HEK293 (cell line): Measurements from ENCODE around the gene TMEM106C.

ENCODE experiments used
- BCL11B ChIP-seq: fragments of 450-650 bp; formaldehyde crosslinking; IDR thresholded peaks from 2 replicates; pipeline ENCODE4 v1.5.1; 2016; ENCODE audit warnings: low read depth, missing biosample characterization, missing genetic modification characterization
- HOXD13 ChIP-seq: sonication (generic); formaldehyde crosslinking; IDR thresholded peaks from 2 replicates; pipeline ENCODE4 v1.8.0; 2022; ENCODE audit warnings: missing genetic modification reagents, borderline replicate concordance
- MEIS1 ChIP-seq: sonication (generic); formaldehyde crosslinking; IDR thresholded peaks from 2 replicates; pipeline ENCODE4 v1.8.1; 2022; ENCODE audit warnings: missing genetic modification reagents, mild to moderate bottlenecking, borderline replicate concordance
- MYNN ChIP-seq: fragments of 450-650 bp; formaldehyde crosslinking; IDR thresholded peaks from 2 replicates; pipeline ENCODE4 v1.5.1; 2016; ENCODE audit warnings: missing biosample characterization, missing genetic modification characterization, borderline replicate concordance
- OSR2 ChIP-seq: fragments of 450-650 bp; formaldehyde crosslinking; IDR thresholded peaks from 2 replicates; pipeline ENCODE4 v1.5.1; 2016; ENCODE audit warnings: missing biosample characterization, missing genetic modification characterization
- SCRT2 ChIP-seq: fragments of 450-650 bp; formaldehyde crosslinking; IDR thresholded peaks from 2 replicates; pipeline ENCODE4 v1.5.1; 2016; ENCODE audit warnings: missing biosample characterization, missing genetic modification characterization
- SP7 ChIP-seq: fragments of 450-650 bp; formaldehyde crosslinking; IDR thresholded peaks from 2 replicates; pipeline ENCODE4 v1.5.1; 2016; ENCODE audit warnings: missing biosample characterization, missing genetic modification characterization
- WT1 ChIP-seq: fragments of 450-650 bp; formaldehyde crosslinking; IDR thresholded peaks from 2 replicates; pipeline ENCODE4 v1.5.1; 2016; ENCODE audit warnings: missing biosample characterization, missing genetic modification characterization
- ZBTB7A ChIP-seq: fragments of 450-650 bp; formaldehyde crosslinking; IDR thresholded peaks from 2 replicates; pipeline ENCODE4 v1.5.1; 2016; ENCODE audit warnings: low read depth, missing biosample characterization, missing genetic modification characterization
- ZBTB8A ChIP-seq: fragments of 450-650 bp; formaldehyde crosslinking; IDR thresholded peaks from 2 replicates; pipeline ENCODE4 v1.5.1; 2016; ENCODE audit warnings: missing biosample characterization, missing genetic modification characterization
- ZFP37 ChIP-seq: fragments of 450-650 bp; formaldehyde crosslinking; IDR thresholded peaks from 2 replicates; pipeline ENCODE4 v1.5.1; 2016; ENCODE audit warnings: missing biosample characterization, missing genetic modification characterization
- ZNF114 ChIP-seq: fragments of 450-650 bp; formaldehyde crosslinking; IDR thresholded peaks from 2 replicates; pipeline ENCODE4 v1.5.0; 2017; ENCODE audit warnings: missing biosample characterization, missing genetic modification characterization
- ZNF132 ChIP-seq: fragments of 450-650 bp; formaldehyde crosslinking; IDR thresholded peaks from 2 replicates; pipeline ENCODE4 v1.5.1; 2017; ENCODE audit warnings: missing biosample characterization, missing genetic modification characterization, borderline replicate concordance
- ZNF184 ChIP-seq: fragments of 450-650 bp; IDR thresholded peaks from 2 replicates; pipeline ENCODE4 v1.5.1; 2018; ENCODE audit warnings: missing biosample characterization, mild to moderate bottlenecking, missing genetic modification characterization
- ZNF239 ChIP-seq: fragments of 450-650 bp; formaldehyde crosslinking; IDR thresholded peaks from 2 replicates; pipeline ENCODE4 v1.5.1; 2016; ENCODE audit warnings: missing biosample characterization, missing genetic modification characterization
- ZNF416 ChIP-seq: fragments of 450-650 bp; formaldehyde crosslinking; IDR thresholded peaks from 2 replicates; pipeline ENCODE4 v1.5.1; 2016; ENCODE audit warnings: missing biosample characterization, missing genetic modification characterization
- ZNF548 ChIP-seq: fragments of 450-650 bp; formaldehyde crosslinking; IDR thresholded peaks from 2 replicates; pipeline ENCODE4 v1.5.1; 2016; ENCODE audit warnings: missing biosample characterization, missing genetic modification characterization
- ZNF558 ChIP-seq: fragments of 450-650 bp; formaldehyde crosslinking; IDR thresholded peaks from 2 replicates; pipeline ENCODE4 v1.5.1; 2016; ENCODE audit warnings: missing biosample characterization, missing genetic modification characterization
- ZNF624 ChIP-seq: fragments of 450-650 bp; formaldehyde crosslinking; IDR thresholded peaks from 2 replicates; pipeline ENCODE4 v1.5.1; 2017; ENCODE audit warnings: missing biosample characterization, missing genetic modification characterization
- ZNF670 ChIP-seq: fragments of 450-650 bp; formaldehyde crosslinking; IDR thresholded peaks from 2 replicates; pipeline ENCODE4 v1.5.1; 2016; ENCODE audit warnings: missing biosample characterization, missing genetic modification characterization, low read depth
- ZNF776 ChIP-seq: fragments of 450-650 bp; formaldehyde crosslinking; IDR thresholded peaks from 2 replicates; pipeline ENCODE4 v1.5.0; 2017; ENCODE audit warnings: missing biosample characterization, missing genetic modification characterization, borderline replicate concordance
- TF ChIP-seq, protein P1 (sequence below): fragments of 450-650 bp; formaldehyde crosslinking; IDR thresholded peaks from 2 replicates; pipeline ENCODE4 v1.5.1; 2016; ENCODE audit warnings: missing biosample characterization, missing genetic modification characterization
- TF ChIP-seq, protein P2 (sequence below): fragments of 450-650 bp; formaldehyde crosslinking; conservative IDR thresholded peaks from 2 replicates; pipeline ENCODE4 v1.5.1; 2016; ENCODE audit warnings: low read depth, missing biosample characterization, missing genetic modification characterization
- TF ChIP-seq, protein P3 (sequence below): fragments of 450-650 bp; formaldehyde crosslinking; IDR thresholded peaks from 2 replicates; pipeline ENCODE4 v1.5.1; 2016; ENCODE audit warnings: missing biosample characterization, missing genetic modification characterization
- TF ChIP-seq, protein P4 (sequence below): fragments of 450-650 bp; formaldehyde crosslinking; IDR thresholded peaks from 2 replicates; pipeline ENCODE4 v1.5.1; 2017; ENCODE audit warnings: missing biosample characterization, missing genetic modification characterization
- TF ChIP-seq, protein P5 (sequence below): fragments of 450-650 bp; formaldehyde crosslinking; IDR thresholded peaks from 2 replicates; pipeline ENCODE4 v1.5.1; 2017; ENCODE audit warnings: missing biosample characterization, missing genetic modification characterization
- TF ChIP-seq, protein P6 (sequence below): fragments of 450-650 bp; formaldehyde crosslinking; IDR thresholded peaks from 2 replicates; pipeline ENCODE4 v1.5.1; 2016; ENCODE audit warnings: missing biosample characterization, missing genetic modification characterization

The TMEM106C gene

GRCh38 chr12:48004053-48004941, 40.9 kb downstream of the TMEM106C start, which contains the start of gene COL2A1 (continued):
- TF ChIP-seq, protein P1, sequence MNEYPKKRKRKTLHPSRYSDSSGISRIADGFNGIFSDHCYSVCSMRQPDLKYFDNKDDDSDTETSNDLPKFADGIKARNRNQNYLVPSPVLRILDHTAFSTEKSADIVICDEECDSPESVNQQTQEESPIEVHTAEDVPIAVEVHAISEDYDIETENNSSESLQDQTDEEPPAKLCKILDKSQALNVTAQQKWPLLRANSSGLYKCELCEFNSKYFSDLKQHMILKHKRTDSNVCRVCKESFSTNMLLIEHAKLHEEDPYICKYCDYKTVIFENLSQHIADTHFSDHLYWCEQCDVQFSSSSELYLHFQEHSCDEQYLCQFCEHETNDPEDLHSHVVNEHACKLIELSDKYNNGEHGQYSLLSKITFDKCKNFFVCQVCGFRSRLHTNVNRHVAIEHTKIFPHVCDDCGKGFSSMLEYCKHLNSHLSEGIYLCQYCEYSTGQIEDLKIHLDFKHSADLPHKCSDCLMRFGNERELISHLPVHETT (tag by site-specific recombination) = no peak
- TF ChIP-seq WT1 (tag by site-specific recombination) (0 out of 2 replicates have a peak, but pooled peaks have one; percentile 17), ZNF184 (tag by site-specific recombination) (no peak), SCRT2 (tag by site-specific recombination) (no peak), ZNF416 (tag by site-specific recombination) (no peak), ZBTB7A (no peak), MYNN (no peak), HOXD13 (CRISPR knock-in tag) (no peak), SP7 (tag by site-specific recombination) (0 out of 2 replicates have a peak, but pooled peaks have one; percentile 27), ZNF776 (tag by site-specific recombination) (no peak), ZNF114 (tag by site-specific recombination) (no peak), ZNF670 (tag by site-specific recombination) (no peak), BCL11B (tag by site-specific recombination) (no peak), MEIS1 (CRISPR knock-in tag) (no peak), ZNF132 (tag by site-specific recombination) (no peak), ZNF624 (tag by site-specific recombination) (no peak), ZBTB8A (peak; percentile 94), ZNF548 (tag by site-specific recombination) (no peak), ZNF558 (tag by site-specific recombination) (no peak), OSR2 (no peak), ZFP37 (tag by site-specific recombination) (no peak), ZNF239 (tag by site-specific recombination) (no peak)
- TF ChIP-seq, protein P2, sequence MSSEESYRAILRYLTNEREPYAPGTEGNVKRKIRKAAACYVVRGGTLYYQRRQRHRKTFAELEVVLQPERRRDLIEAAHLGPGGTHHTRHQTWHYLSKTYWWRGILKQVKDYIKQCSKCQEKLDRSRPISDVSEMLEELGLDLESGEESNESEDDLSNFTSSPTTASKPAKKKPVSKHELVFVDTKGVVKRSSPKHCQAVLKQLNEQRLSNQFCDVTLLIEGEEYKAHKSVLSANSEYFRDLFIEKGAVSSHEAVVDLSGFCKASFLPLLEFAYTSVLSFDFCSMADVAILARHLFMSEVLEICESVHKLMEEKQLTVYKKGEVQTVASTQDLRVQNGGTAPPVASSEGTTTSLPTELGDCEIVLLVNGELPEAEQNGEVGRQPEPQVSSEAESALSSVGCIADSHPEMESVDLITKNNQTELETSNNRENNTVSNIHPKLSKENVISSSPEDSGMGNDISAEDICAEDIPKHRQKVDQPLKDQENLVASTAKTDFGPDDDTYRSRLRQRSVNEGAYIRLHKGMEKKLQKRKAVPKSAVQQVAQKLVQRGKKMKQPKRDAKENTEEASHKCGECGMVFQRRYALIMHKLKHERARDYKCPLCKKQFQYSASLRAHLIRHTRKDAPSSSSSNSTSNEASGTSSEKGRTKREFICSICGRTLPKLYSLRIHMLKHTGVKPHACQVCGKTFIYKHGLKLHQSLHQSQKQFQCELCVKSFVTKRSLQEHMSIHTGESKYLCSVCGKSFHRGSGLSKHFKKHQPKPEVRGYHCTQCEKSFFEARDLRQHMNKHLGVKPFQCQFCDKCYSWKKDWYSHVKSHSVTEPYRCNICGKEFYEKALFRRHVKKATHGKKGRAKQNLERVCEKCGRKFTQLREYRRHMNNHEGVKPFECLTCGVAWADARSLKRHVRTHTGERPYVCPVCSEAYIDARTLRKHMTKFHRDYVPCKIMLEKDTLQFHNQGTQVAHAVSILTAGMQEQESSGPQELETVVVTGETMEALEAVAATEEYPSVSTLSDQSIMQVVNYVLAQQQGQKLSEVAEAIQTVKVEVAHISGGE (tag by site-specific recombination) = no peak
- TF ChIP-seq, protein P3, sequence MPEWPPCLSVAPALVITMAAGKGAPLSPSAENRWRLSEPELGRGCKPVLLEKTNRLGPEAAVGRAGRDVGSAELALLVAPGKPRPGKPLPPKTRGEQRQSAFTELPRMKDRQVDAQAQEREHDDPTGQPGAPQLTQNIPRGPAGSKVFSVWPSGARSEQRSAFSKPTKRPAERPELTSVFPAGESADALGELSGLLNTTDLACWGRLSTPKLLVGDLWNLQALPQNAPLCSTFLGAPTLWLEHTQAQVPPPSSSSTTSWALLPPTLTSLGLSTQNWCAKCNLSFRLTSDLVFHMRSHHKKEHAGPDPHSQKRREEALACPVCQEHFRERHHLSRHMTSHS (tag by site-specific recombination) = no peak
- TF ChIP-seq, protein P4, sequence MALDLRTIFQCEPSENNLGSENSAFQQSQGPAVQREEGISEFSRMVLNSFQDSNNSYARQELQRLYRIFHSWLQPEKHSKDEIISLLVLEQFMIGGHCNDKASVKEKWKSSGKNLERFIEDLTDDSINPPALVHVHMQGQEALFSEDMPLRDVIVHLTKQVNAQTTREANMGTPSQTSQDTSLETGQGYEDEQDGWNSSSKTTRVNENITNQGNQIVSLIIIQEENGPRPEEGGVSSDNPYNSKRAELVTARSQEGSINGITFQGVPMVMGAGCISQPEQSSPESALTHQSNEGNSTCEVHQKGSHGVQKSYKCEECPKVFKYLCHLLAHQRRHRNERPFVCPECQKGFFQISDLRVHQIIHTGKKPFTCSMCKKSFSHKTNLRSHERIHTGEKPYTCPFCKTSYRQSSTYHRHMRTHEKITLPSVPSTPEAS (tag by site-specific recombination) = no peak
- TF ChIP-seq, protein P5, sequence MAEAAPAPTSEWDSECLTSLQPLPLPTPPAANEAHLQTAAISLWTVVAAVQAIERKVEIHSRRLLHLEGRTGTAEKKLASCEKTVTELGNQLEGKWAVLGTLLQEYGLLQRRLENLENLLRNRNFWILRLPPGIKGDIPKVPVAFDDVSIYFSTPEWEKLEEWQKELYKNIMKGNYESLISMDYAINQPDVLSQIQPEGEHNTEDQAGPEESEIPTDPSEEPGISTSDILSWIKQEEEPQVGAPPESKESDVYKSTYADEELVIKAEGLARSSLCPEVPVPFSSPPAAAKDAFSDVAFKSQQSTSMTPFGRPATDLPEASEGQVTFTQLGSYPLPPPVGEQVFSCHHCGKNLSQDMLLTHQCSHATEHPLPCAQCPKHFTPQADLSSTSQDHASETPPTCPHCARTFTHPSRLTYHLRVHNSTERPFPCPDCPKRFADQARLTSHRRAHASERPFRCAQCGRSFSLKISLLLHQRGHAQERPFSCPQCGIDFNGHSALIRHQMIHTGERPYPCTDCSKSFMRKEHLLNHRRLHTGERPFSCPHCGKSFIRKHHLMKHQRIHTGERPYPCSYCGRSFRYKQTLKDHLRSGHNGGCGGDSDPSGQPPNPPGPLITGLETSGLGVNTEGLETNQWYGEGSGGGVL = peak; percentile 91
- TF ChIP-seq, protein P6, sequence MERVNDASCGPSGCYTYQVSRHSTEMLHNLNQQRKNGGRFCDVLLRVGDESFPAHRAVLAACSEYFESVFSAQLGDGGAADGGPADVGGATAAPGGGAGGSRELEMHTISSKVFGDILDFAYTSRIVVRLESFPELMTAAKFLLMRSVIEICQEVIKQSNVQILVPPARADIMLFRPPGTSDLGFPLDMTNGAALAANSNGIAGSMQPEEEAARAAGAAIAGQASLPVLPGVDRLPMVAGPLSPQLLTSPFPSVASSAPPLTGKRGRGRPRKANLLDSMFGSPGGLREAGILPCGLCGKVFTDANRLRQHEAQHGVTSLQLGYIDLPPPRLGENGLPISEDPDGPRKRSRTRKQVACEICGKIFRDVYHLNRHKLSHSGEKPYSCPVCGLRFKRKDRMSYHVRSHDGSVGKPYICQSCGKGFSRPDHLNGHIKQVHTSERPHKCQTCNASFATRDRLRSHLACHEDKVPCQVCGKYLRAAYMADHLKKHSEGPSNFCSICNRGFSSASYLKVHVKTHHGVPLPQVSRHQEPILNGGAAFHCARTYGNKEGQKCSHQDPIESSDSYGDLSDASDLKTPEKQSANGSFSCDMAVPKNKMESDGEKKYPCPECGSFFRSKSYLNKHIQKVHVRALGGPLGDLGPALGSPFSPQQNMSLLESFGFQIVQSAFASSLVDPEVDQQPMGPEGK (tag by site-specific recombination) = peak; percentile 73
